B cell (primary cell): ENCODE results near the gene ZNF555.

Experiments
- CTCF ChIP-seq: fragments of 200-600 bp; IDR thresholded peaks from one replicate; pipeline ENCODE4 v1.8.0; 2022; ENCODE audit warnings: antibody characterized with exemption, mild to moderate bottlenecking
- EZH2 ChIP-seq: IDR thresholded peaks from 2 replicates; pipeline ENCODE4 v1.6.1; 2012; ENCODE audit warnings: borderline replicate concordance, low read depth, mild to moderate bottlenecking, moderate library complexity, low read length; ENCODE audit not compliant: insufficient read depth, poor library complexity, severe bottlenecking

DNA sequence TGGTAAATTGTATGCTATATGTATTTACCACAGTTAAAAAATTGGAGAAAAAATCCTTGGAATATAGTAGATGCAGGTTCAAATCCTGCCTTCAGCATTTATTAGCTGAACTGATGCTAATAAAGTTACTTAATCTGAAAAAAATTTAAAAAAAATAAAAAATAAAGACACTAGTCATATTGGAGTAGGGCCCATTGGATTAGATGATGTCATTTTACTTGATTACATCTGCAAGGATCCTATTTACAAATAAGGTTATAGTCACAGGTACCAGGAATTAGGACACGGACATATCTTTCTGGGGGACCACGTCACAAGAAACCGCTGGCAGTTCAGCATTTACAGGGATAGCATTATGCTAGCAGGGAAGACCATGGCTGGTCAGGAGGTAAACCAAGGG is 6.2 kb downstream of the ZNF555 start:
- no peak for TF ChIP-seq CTCF
- no peak for TF ChIP-seq EZH2
